Activated T-cell treated with anti-CD3 and anti-CD28 coated beads, Interleukin-2, amount 50 U/mL, for 1 hour (primary cell): ENCODE measurements around the gene SMARCA4.
A peak's percentile ranks its signal among the peaks of the same experiment; 100 is the strongest.
"Not testable (repeated sequence)": the region's sequence is repeated elsewhere in the genome, so short reads cannot be mapped to it uniquely, and the experiment has no call there.

Experiments
- DNase-seq: peaks from one replicate; pipeline ENCODE4 v3.0.0-alpha.2; 2020

SMARCA4 gene

GRCh38 chr19:11078893-11079292 is 118.1 kb downstream of the SMARCA4 start:
- DNase-seq: no peak

GRCh38 chr19:11079999-11080398 is 119.2 kb downstream of the SMARCA4 start:
- no peak for DNase-seq

- no peak for DNase-seq
Measured at GRCh38 chr19:11087870-11088505, 127.2 kb downstream of the SMARCA4 start.

GRCh38 chr19:11088506-11089253 is 127.8 kb downstream of the SMARCA4 start:
- no peak for DNase-seq

- peak; percentile 67 for DNase-seq
Measured at GRCh38 chr19:11089254-11090013, 128.6 kb downstream of the SMARCA4 start, which contains the start of gene LDLR. Gene LDLR (plus strand): TSS chr19:11089463. CDS start chr19:11089549, 86 bp downstream.

GRCh38 chr19:11090014-11090263 is 129.1 kb downstream of the SMARCA4 start:
- DNase-seq: not testable (repeated sequence)

- peak; percentile 94 for DNase-seq
Measured at GRCh38 chr19:11090264-11090996, 129.6 kb downstream of the SMARCA4 start.

GRCh38 chr19:11090997-11091702 is 130.3 kb downstream of the SMARCA4 start:
- peak; percentile 36 for DNase-seq

- peak; percentile 68 for DNase-seq
Measured at GRCh38 chr19:11091703-11092153, 130.9 kb downstream of the SMARCA4 start.

- no peak for DNase-seq
Measured at GRCh38 chr19:11092181-11092538, 131.3 kb downstream of the SMARCA4 start.

GRCh38 chr19:11093689-11094238 is 132.9 kb downstream of the SMARCA4 start:
- DNase-seq: no peak

GRCh38 chr19:11094520-11094894 is 133.7 kb downstream of the SMARCA4 start:
- DNase-seq: no peak

- peak; percentile 52 for DNase-seq
Measured at GRCh38 chr19:11096210-11096841, 135.5 kb downstream of the SMARCA4 start.

- not testable (repeated sequence) for DNase-seq
Measured at GRCh38 chr19:11097367-11097766, 136.5 kb downstream of the SMARCA4 start.

- DNase-seq: no peak
Measured at GRCh38 chr19:11098327-11098726, 137.5 kb downstream of the SMARCA4 start.

GRCh38 chr19:11098861-11099260 is 138.0 kb downstream of the SMARCA4 start:
- no peak for DNase-seq

- DNase-seq: no peak
Measured at GRCh38 chr19:11100049-11100448, 139.2 kb downstream of the SMARCA4 start.

GRCh38 chr19:11101057-11101456 is 140.2 kb downstream of the SMARCA4 start:
- no peak for DNase-seq

- DNase-seq: no peak
Measured at GRCh38 chr19:11102944-11103343, 142.1 kb downstream of the SMARCA4 start.

GRCh38 chr19:11103667-11104066 is 142.8 kb downstream of the SMARCA4 start:
- not testable (repeated sequence) for DNase-seq

GRCh38 chr19:11105014-11105636 is 144.3 kb downstream of the SMARCA4 start:
- DNase-seq: no peak
